SK-N-SH (cell line): ENCODE results near the gene ABCF3. TPM values are rescaled to one million over a fixed set of nuclear protein-coding genes. Genes with fewer than 3 reads are reported as not detected.

Source experiments
- CTCF ChIA-PET: fragments of 300-600, 350-600 bp; formaldehyde crosslinking; extraction: SDS; loops from one replicate; lab custom pipeline; 2021; lab: Yijun Ruan, JAX
- POLR2A ChIA-PET: fragments of 350-600 bp; sonication (Branson Sonifier 250); formaldehyde crosslinking; extraction: SDS; loops from one replicate; lab custom pipeline; 2020; ENCODE audit warnings: antibody characterized with exemption, inconsistent platforms; lab: Yijun Ruan, JAX
- DNase-seq: peaks from one replicate; pipeline ENCODE4 v3.0.0; 2012
- H2AFZ ChIP-seq: fragments of 200-600 bp; sonication (generic); 2 replicates; pipeline ENCODE4 v1.8.1; 2016; ENCODE audit warnings: antibody characterized with exemption, mild to moderate bottlenecking, low read depth
- H3F3A ChIP-seq: fragments of 200-600 bp; sonication (generic); replicated peaks from 2 replicates; pipeline ENCODE3; 2016; ENCODE audit warnings: antibody characterized with exemption, mild to moderate bottlenecking; ENCODE audit not compliant: insufficient read depth
- H3K27ac ChIP-seq, 2 experiments: fragments of 200-500 bp in 1 of 2; fragments of 200-600 bp in 1 of 2; sonication (Bioruptor generic) in 1 of 2; sonication (generic), shearing (Covaris generic) in 1 of 2; 2 replicates each; pipeline versions ENCODE4 v1.5.1 to v1.6.1; 2014 to 2016; ENCODE audit warnings: low read depth in 2 of 2, inconsistent platforms in 1 of 2, low read length in 1 of 2, mild to moderate bottlenecking in 1 of 2, mixed read lengths in 1 of 2
- H3K27me3 ChIP-seq: fragments of 200-600 bp; sonication (generic), shearing (Covaris generic); 2 replicates; pipeline ENCODE4 v1.6.1; 2016; ENCODE audit warnings: mixed run types; ENCODE audit not compliant: insufficient read depth
- H3K36me3 ChIP-seq, 2 experiments: fragments of 200-500 bp in 1 of 2; fragments of 200-600 bp in 1 of 2; sonication (Bioruptor generic) in 1 of 2; sonication (generic) in 1 of 2; replicated peaks in 1 of 2; 2 replicates each; pipeline versions ENCODE3 to v1.5.1; 2014 to 2016; ENCODE audit warnings: low read length in 1 of 2, mild to moderate bottlenecking in 1 of 2; ENCODE audit not compliant: insufficient read depth in 2 of 2, control insufficient read depth in 1 of 2
- H3K4me1 ChIP-seq, 2 experiments: fragments of 200-500 bp in 1 of 2; fragments of 200-600 bp in 1 of 2; sonication (Bioruptor generic) in 1 of 2; sonication (generic), shearing (Covaris generic) in 1 of 2; 2 replicates each; pipeline versions ENCODE4 v1.5.1 to v1.6.1; 2014 to 2016; ENCODE audit warnings: low read depth in 1 of 2, low read length in 1 of 2, mixed run types in 1 of 2; ENCODE audit not compliant: insufficient read depth in 2 of 2, control insufficient read depth in 1 of 2
- H3K4me2 ChIP-seq: fragments of 200-600 bp; sonication (generic), shearing (Covaris generic); 2 replicates; pipeline ENCODE4 v1.6.1; 2017; ENCODE audit warnings: mixed run types
- H3K4me3 ChIP-seq, 2 experiments: fragments of 200-500 bp in 1 of 2; fragments of 200-600 bp in 1 of 2; sonication (Bioruptor generic) in 1 of 2; sonication (generic), shearing (Covaris generic) in 1 of 2; 2 replicates each; pipeline versions ENCODE4 v1.5.1 to v1.8.1; 2014 to 2016; ENCODE audit warnings: low read depth in 2 of 2, inconsistent platforms in 1 of 2, low read length in 1 of 2, mild to moderate bottlenecking in 1 of 2, mixed read lengths in 1 of 2, moderate library complexity in 1 of 2
- H3K79me2 ChIP-seq: fragments of 200-600 bp; sonication (generic); 2 replicates; pipeline ENCODE4 v1.8.1; 2017; ENCODE audit warnings: mild to moderate bottlenecking; ENCODE audit not compliant: insufficient read depth
- H3K9ac ChIP-seq: fragments of 200-600 bp; sonication (generic); 2 replicates; pipeline ENCODE4 v1.6.1; 2017; ENCODE audit warnings: mixed run types
- H3K9me2 ChIP-seq: fragments of 200-600 bp; sonication (generic); 2 replicates; pipeline ENCODE4 v1.6.1; 2017; ENCODE audit warnings: mixed run types
- H3K9me3 ChIP-seq: fragments of 200-600 bp; sonication (generic); 2 replicates; pipeline ENCODE4 v1.6.1; 2017; ENCODE audit warnings: mixed run types, mild to moderate bottlenecking, moderate library complexity
- H4K20me1 ChIP-seq: fragments of 200-600 bp; sonication (generic); 2 replicates; pipeline ENCODE4 v1.6.1; 2017; ENCODE audit warnings: mild to moderate bottlenecking, mixed run types; ENCODE audit not compliant: insufficient read depth
- CHD2 ChIP-seq: fragments of 150-350 bp; IDR thresholded peaks from 2 replicates; pipeline ENCODE4 v1.6.1; 2018; ENCODE audit warnings: low read length; ENCODE audit not compliant: partially characterized antibody
- EP300 ChIP-seq, 2 experiments: IDR thresholded peaks; 2 replicates each; pipeline versions ENCODE4 v1.4.0 to v1.6.1; 2012; ENCODE audit warnings: borderline replicate concordance in 1 of 2, low read depth in 1 of 2, low read length in 1 of 2
- FOSL2 ChIP-seq: IDR thresholded peaks from 2 replicates; pipeline ENCODE4 v1.4.0; 2012; ENCODE audit warnings: low read depth, mild to moderate bottlenecking, moderate library complexity, borderline replicate concordance
- FOXM1 ChIP-seq: IDR thresholded peaks from 2 replicates; pipeline ENCODE4 v1.4.0; 2012; ENCODE audit warnings: low read depth, mild to moderate bottlenecking
- GABPA ChIP-seq: IDR thresholded peaks from 2 replicates; pipeline ENCODE4 v1.4.0; 2012; ENCODE audit warnings: low read depth, mild to moderate bottlenecking
- MEF2A ChIP-seq: IDR thresholded peaks from 2 replicates; pipeline ENCODE4 v1.4.0; 2012; ENCODE audit warnings: low read depth, borderline replicate concordance
- POLR2AphosphoS5 ChIP-seq: IDR thresholded peaks from 2 replicates; pipeline ENCODE4 v1.6.1; 2012; ENCODE audit warnings: low read depth, low read length
- RCOR1 ChIP-seq: fragments of 150-350 bp; IDR thresholded peaks from 2 replicates; pipeline ENCODE4 v1.6.1; 2017; ENCODE audit warnings: antibody characterized with exemption, low read length
- SIN3A ChIP-seq: IDR thresholded peaks from 2 replicates; pipeline ENCODE4 v1.6.1; 2012; ENCODE audit warnings: low read depth, mild to moderate bottlenecking, low read length, moderate library complexity, borderline replicate concordance
- TCF12 ChIP-seq: IDR thresholded peaks from 2 replicates; pipeline ENCODE4 v1.4.0; 2012
- WGBS: methylation state at CpG from one replicate; pipeline ENCODE4 v1.1.6; 2017; ENCODE audit warnings: low lambda C conversion rate; 5-methylcytosine and 5-hydroxymethylcytosine counted together
- polyA plus RNA-seq, 3 experiments: library from polyadenylated mRNA; depleted of rRNA; stranded (reverse); fragments of >200 nt; gene quantifications; 2 replicates each; pipeline ENCODE4 v1.2.3, GENCODE V29; 2012
- TF ChIP-seq, protein P1 (sequence below): fragments of 150-350 bp; IDR thresholded peaks from 2 replicates; pipeline ENCODE4 v1.6.1; 2017; ENCODE audit warnings: antibody characterized with exemption, low read length, low read depth, borderline replicate concordance
- TF ChIP-seq, protein P2 (sequence below): IDR thresholded peaks from 2 replicates; pipeline ENCODE4 v1.4.0; 2012; ENCODE audit warnings: low read depth
- TF ChIP-seq, protein P3 (sequence below): IDR thresholded peaks from 2 replicates; pipeline ENCODE4 v1.6.1; 2012; ENCODE audit warnings: mild to moderate bottlenecking, low read depth, low read length, moderate library complexity
- TF ChIP-seq, protein P4 (sequence below): fragments of 150-350 bp; IDR thresholded peaks from 2 replicates; pipeline ENCODE4 v1.6.1; 2016; ENCODE audit warnings: mild to moderate bottlenecking, low read depth, low read length
- TF ChIP-seq, protein P5 (sequence below): IDR thresholded peaks from 2 replicates; pipeline ENCODE4 v1.4.0; 2012; ENCODE audit warnings: low read depth, borderline replicate concordance

Gene ABCF3
- polyA plus RNA-seq, 1 of the 3 experiments (the other 2 are of a cell fraction), result 55.6 TPM

DNA sequence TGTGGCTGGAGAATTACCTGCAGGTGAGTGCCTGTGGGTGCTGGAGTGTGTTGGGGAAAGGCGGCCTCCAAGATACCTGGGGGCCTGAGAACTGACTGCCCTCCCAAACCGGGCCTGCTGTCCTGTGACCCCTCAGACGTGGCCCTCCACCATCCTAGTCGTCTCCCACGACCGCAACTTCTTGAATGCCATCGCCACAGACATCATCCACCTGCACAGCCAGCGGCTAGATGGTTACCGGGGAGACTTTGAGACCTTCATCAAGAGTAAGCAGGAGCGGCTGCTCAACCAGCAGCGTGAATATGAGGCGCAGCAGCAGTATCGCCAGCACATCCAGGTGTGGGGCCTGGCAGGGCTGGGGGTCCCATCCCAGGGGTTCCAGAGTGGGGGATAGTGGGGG lies 3.4 kb downstream of the ABCF3 start:
- Histone ChIP-seq H3K4me2 (no peak overlapping the region), H3K9me3 (no peaks in the 10 kb centered on the region), H3F3A (peaks cover 13% of the 10 kb centered on the region), H3K27me3 (no peaks in the 10 kb centered on the region), H3K27ac (no peak overlapping the region), H3K4me3 (no peak overlapping the region), H3K9ac (no peak overlapping the region), H3K4me1 (peaks cover 6 to 20% of the 10 kb centered on the region in 2 experiments; a peak in 3 of 4 replicates), H4K20me1 (0 out of 2 replicates have a peak, but pooled peaks cover 19% of the 10 kb centered on the region), H2AFZ (no peak overlapping the region), H3K79me2 (peaks cover 41% of the 10 kb centered on the region), H3K9me2 (no peaks in the 10 kb centered on the region), H3K36me3 (peaks cover 26 to 64% of the 10 kb centered on the region in 2 experiments)
- WGBS, result 99% methylated on average over 11 of the region's 13 CpGs
- POLR2A ChIA-PET, result no interaction called here
- TF ChIP-seq, protein P1, sequence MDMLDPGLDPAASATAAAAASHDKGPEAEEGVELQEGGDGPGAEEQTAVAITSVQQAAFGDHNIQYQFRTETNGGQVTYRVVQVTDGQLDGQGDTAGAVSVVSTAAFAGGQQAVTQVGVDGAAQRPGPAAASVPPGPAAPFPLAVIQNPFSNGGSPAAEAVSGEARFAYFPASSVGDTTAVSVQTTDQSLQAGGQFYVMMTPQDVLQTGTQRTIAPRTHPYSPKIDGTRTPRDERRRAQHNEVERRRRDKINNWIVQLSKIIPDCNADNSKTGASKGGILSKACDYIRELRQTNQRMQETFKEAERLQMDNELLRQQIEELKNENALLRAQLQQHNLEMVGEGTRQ, result no peak
- TF ChIP-seq FOSL2, result no peak
- TF ChIP-seq, protein P2, sequence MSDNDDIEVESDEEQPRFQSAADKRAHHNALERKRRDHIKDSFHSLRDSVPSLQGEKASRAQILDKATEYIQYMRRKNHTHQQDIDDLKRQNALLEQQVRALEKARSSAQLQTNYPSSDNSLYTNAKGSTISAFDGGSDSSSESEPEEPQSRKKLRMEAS, result no peak
- TF ChIP-seq, protein P3, sequence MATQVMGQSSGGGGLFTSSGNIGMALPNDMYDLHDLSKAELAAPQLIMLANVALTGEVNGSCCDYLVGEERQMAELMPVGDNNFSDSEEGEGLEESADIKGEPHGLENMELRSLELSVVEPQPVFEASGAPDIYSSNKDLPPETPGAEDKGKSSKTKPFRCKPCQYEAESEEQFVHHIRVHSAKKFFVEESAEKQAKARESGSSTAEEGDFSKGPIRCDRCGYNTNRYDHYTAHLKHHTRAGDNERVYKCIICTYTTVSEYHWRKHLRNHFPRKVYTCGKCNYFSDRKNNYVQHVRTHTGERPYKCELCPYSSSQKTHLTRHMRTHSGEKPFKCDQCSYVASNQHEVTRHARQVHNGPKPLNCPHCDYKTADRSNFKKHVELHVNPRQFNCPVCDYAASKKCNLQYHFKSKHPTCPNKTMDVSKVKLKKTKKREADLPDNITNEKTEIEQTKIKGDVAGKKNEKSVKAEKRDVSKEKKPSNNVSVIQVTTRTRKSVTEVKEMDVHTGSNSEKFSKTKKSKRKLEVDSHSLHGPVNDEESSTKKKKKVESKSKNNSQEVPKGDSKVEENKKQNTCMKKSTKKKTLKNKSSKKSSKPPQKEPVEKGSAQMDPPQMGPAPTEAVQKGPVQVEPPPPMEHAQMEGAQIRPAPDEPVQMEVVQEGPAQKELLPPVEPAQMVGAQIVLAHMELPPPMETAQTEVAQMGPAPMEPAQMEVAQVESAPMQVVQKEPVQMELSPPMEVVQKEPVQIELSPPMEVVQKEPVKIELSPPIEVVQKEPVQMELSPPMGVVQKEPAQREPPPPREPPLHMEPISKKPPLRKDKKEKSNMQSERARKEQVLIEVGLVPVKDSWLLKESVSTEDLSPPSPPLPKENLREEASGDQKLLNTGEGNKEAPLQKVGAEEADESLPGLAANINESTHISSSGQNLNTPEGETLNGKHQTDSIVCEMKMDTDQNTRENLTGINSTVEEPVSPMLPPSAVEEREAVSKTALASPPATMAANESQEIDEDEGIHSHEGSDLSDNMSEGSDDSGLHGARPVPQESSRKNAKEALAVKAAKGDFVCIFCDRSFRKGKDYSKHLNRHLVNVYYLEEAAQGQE, result no peak
- no peak for DNase-seq
- CTCF ChIA-PET, result no interaction called here

DNA sequence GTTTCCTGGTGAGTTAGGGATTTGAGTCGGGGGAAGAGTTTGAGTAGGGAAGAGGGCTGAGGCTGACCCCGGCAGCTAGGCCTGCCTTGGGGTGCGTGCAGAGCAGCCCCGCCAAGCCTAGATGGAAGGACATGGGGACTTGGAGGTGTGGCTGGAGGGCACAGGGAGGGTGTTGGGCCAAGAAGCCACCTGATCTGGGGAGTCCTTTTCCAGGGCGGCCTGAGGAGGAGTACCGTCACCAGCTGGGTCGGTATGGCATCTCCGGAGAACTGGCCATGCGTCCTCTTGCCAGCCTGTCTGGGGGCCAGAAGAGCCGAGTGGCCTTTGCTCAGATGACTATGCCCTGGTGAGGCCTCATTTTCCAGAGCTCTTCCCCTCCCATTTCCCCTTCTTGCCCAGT lies 6.9 kb downstream of the ABCF3 start:
- 100% methylated on average over 9 of the region's 10 CpGs for WGBS
- H4K20me1 ChIP-seq, result 0 out of 2 replicates have a peak, but pooled peaks cover 8% of the 10 kb centered on the region
- H3K9me2 ChIP-seq, result no peaks in the 10 kb centered on the region
- peaks cover 26 to 72% of the 10 kb centered on the region in 2 experiments for H3K36me3 ChIP-seq
- ChIA-PET POLR2A (no interaction called here), CTCF (interaction anchor here (1.4 kb wide), 1 partner anchor 57 kb away, joined by 4 read pairs; the partner anchor contains the start of gene EEF1AKMT4)
- H2AFZ ChIP-seq, result no peak overlapping the region
- no peaks in the 10 kb centered on the region for H3K4me1 ChIP-seq
- DNase-seq, result no peak
- no peaks in the 10 kb centered on the region for H3F3A ChIP-seq
- H3K4me3 ChIP-seq, result no peak overlapping the region
- H3K27ac ChIP-seq, result no peak overlapping the region
- H3K79me2 ChIP-seq, result peaks cover 23% of the 10 kb centered on the region
- H3K9ac ChIP-seq, result no peak overlapping the region
- H3K27me3 ChIP-seq, result no peaks in the 10 kb centered on the region
- H3K9me3 ChIP-seq, result no peaks in the 10 kb centered on the region
- no peak overlapping the region for H3K4me2 ChIP-seq
- TF ChIP-seq, protein P2, result no peak
- TF ChIP-seq RCOR1, result no peak
- TF ChIP-seq, protein P4, sequence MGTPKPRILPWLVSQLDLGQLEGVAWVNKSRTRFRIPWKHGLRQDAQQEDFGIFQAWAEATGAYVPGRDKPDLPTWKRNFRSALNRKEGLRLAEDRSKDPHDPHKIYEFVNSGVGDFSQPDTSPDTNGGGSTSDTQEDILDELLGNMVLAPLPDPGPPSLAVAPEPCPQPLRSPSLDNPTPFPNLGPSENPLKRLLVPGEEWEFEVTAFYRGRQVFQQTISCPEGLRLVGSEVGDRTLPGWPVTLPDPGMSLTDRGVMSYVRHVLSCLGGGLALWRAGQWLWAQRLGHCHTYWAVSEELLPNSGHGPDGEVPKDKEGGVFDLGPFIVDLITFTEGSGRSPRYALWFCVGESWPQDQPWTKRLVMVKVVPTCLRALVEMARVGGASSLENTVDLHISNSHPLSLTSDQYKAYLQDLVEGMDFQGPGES, result no peak
- no peak for TF ChIP-seq MEF2A
- TF ChIP-seq CHD2, result no peak
- TF ChIP-seq, protein P3, result no peak
- TF ChIP-seq POLR2AphosphoS5, result no peak
- no peak for TF ChIP-seq EP300 (IDR thresholded peaks at IDR 0.05; ENCODE audit: borderline replicate concordance in 1 of 2, low read depth in 1 of 2, low read length in 1 of 2)
- TF ChIP-seq GABPA, result no peak
- TF ChIP-seq, protein P5, sequence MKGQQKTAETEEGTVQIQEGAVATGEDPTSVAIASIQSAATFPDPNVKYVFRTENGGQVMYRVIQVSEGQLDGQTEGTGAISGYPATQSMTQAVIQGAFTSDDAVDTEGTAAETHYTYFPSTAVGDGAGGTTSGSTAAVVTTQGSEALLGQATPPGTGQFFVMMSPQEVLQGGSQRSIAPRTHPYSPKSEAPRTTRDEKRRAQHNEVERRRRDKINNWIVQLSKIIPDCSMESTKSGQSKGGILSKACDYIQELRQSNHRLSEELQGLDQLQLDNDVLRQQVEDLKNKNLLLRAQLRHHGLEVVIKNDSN, result no peak
- TF ChIP-seq FOXM1, result no peak
- no peak for TF ChIP-seq FOSL2
- TF ChIP-seq TCF12, result no peak
- no peak for TF ChIP-seq SIN3A
